ENCODE measurements around the gene STARD6. TPM values are rescaled to one million over a fixed set of nuclear protein-coding genes. Genes with fewer than 3 reads are reported as not detected.
"Not testable (repeated sequence)": the region's sequence is repeated elsewhere in the genome, so short reads cannot be mapped to it uniquely, and the experiment has no call there.

The STARD6 gene
- polyA plus RNA-seq, 1 donor = not detected

- no peak for DNase-seq (ENCODE audit: low read depth)
These were observed 19.4 kb downstream of the STARD6 start for GRCh38 chr18:54338230-54338629.

- no peak for DNase-seq (ENCODE audit: low read depth)
These were observed 22.0 kb downstream of the STARD6 start for GRCh38 chr18:54335638-54336173.

- no peak for DNase-seq (ENCODE audit: low read depth)
These were observed 26.7 kb downstream of the STARD6 start for GRCh38 chr18:54330768-54331548.

- no peak for DNase-seq (ENCODE audit: low read depth)
These were observed 27.9 kb downstream of the STARD6 start for GRCh38 chr18:54329787-54330186.

GRCh38 chr18:54327818-54328217, 29.8 kb downstream of the STARD6 start:
- no peak for DNase-seq (ENCODE audit: low read depth)

GRCh38 chr18:54323970-54324369, 33.7 kb downstream of the STARD6 start:
- no peak for DNase-seq (ENCODE audit: low read depth)

GRCh38 chr18:54323561-54323960, 34.1 kb downstream of the STARD6 start:
- no peak for DNase-seq (ENCODE audit: low read depth)

GRCh38 chr18:54316071-54316820, 41.4 kb downstream of the STARD6 start:
- no peak for DNase-seq (ENCODE audit: low read depth)

GRCh38 chr18:54309564-54309963, 48.1 kb downstream of the STARD6 start:
- not testable (repeated sequence) for DNase-seq (ENCODE audit: low read depth)

- DNase-seq (ENCODE audit: low read depth) = no peak
These were observed 54.2 kb downstream of the STARD6 start for GRCh38 chr18:54303408-54303807.

- not testable (repeated sequence) for DNase-seq (ENCODE audit: low read depth)
These were observed 58.7 kb downstream of the STARD6 start for GRCh38 chr18:54298991-54299390.

GRCh38 chr18:54296062-54296461, 61.6 kb downstream of the STARD6 start:
- no peak for DNase-seq (ENCODE audit: low read depth)

- no peak for DNase-seq (ENCODE audit: low read depth)
These were observed 63.4 kb downstream of the STARD6 start for GRCh38 chr18:54294274-54294673.

- DNase-seq (ENCODE audit: low read depth) = no peak
These were observed 72.5 kb downstream of the STARD6 start for GRCh38 chr18:54284981-54285785.

GRCh38 chr18:54284535-54284934, 73.1 kb downstream of the STARD6 start:
- no peak for DNase-seq (ENCODE audit: low read depth)

GRCh38 chr18:54280220-54280569, 77.5 kb downstream of the STARD6 start:
- DNase-seq (ENCODE audit: low read depth) = no peak

GRCh38 chr18:54279477-54280219, 78.0 kb downstream of the STARD6 start:
- DNase-seq (ENCODE audit: low read depth) = no peak

GRCh38 chr18:54278615-54279014, 79.0 kb downstream of the STARD6 start:
- DNase-seq (ENCODE audit: low read depth) = no peak

- no peak for DNase-seq (ENCODE audit: low read depth)
These were observed 79.8 kb downstream of the STARD6 start for GRCh38 chr18:54277899-54278298.
